K562 (cell line): ENCODE measurements around the gene KLK15. TPM values are rescaled to one million over a fixed set of nuclear protein-coding genes. Genes with fewer than 3 reads are reported as not detected.

Experiments used
- BACH1 ChIP-seq: fragments of 200-800 bp; sonication (Bioruptor generic); IDR thresholded peaks from 2 replicates; pipeline ENCODE4 v1.6.1; 2016; ENCODE audit warnings: missing genetic modification characterization, missing compliant biosample characterization
- BCL6 ChIP-seq: fragments of 250-450 bp; sonication (Bioruptor Pico); IDR thresholded peaks from 2 replicates; pipeline ENCODE4 v1.4.0; 2020
- ESRRB ChIP-seq: fragments of 250-450 bp; sonication (Bioruptor Pico); IDR thresholded peaks from 2 replicates; pipeline ENCODE4 v1.5.0; 2020; ENCODE audit warnings: mild to moderate bottlenecking, moderate library complexity, borderline replicate concordance
- HNRNPLL ChIP-seq: fragments of 200-400 bp; formaldehyde crosslinking; IDR thresholded peaks from 2 replicates; pipeline ENCODE4 v1.6.1; 2017; ENCODE audit warnings: low read length, low read depth, mild to moderate bottlenecking; ENCODE audit not compliant: poor library complexity, severe bottlenecking
- LARP7 ChIP-seq: fragments of 450-650 bp; IDR thresholded peaks from 2 replicates; pipeline ENCODE4 v1.6.1; 2016
- MAFF ChIP-seq: IDR thresholded peaks from 2 replicates; pipeline ENCODE4 v1.6.1; 2012; ENCODE audit warnings: low read length, improper control_type of control experiment
- SREBF2 ChIP-seq: sonication (generic); formaldehyde crosslinking; IDR thresholded peaks from 2 replicates; pipeline ENCODE4 v1.4.0; 2020; ENCODE audit warnings: mild to moderate bottlenecking, missing genetic modification reagents
- SRSF1 ChIP-seq: fragments of 200-400 bp; formaldehyde crosslinking; IDR thresholded peaks from 2 replicates; pipeline ENCODE4 v1.6.1; 2017; ENCODE audit warnings: mild to moderate bottlenecking, low read depth, low read length, moderate library complexity
- ZBED1 ChIP-seq: IDR thresholded peaks from 2 replicates; pipeline ENCODE4 v1.6.1; 2014
- ZKSCAN3 ChIP-seq: fragments of 250-450 bp; sonication (Bioruptor Pico); IDR thresholded peaks from 2 replicates; pipeline ENCODE4 v1.4.0; 2020
- polyA plus RNA-seq, 8 experiments: library from polyadenylated mRNA; depleted of rRNA in 4 of 8; stranded (reverse) in 5 of 8; unstranded in 3 of 8; fragments of >200 nt; fragmentation: Nextera tagmentation in 2 of 8; fragmentation: Illumina TruSeq in 1 of 8; extraction: Ambion mirVana in 2 of 8; extraction: Trizol in 1 of 8; gene quantifications; 2 replicates each; pipeline versions ENCODE4 v1.2.1 to v1.2.3, GENCODE V29; 2011 to 2014; ENCODE audit warnings: inconsistent platforms in 1 of 8, missing spikeins in 1 of 8
- total RNA-seq, 7 experiments: library from RNA; depleted of rRNA in 6 of 7; stranded (reverse); fragments of >200 nt in 6 of 7; fragmentation: Illumina TruSeq in 2 of 7; extraction: Trizol in 2 of 7; gene quantifications; 2 replicates each; pipeline versions ENCODE4 v1.2.1 to v1.2.3, GENCODE V29; 2011 to 2021; ENCODE audit warnings: low replicate concordance in 1 of 7
- TF ChIP-seq, protein P1 (sequence below), 2 experiments: fragments of 250-450 bp in 1 of 2; fragments of 450-650 bp in 1 of 2; sonication (Bioruptor Pico) in 1 of 2; IDR thresholded peaks; 2 replicates each; pipeline versions ENCODE4 v1.6.1 to v1.8.0; 2016 to 2021; ENCODE audit warnings: mild to moderate bottlenecking in 2 of 2, moderate library complexity in 2 of 2, missing compliant biosample characterization in 1 of 2, missing genetic modification characterization in 1 of 2
- TF ChIP-seq, protein P2 (sequence below), 2 experiments: fragments of 450-650 bp in 1 of 2; sonication (generic) in 1 of 2; formaldehyde crosslinking; conservative IDR thresholded peaks; 2 replicates each; pipeline versions ENCODE4 v1.4.0 to v1.8.1; 2020 to 2022; ENCODE audit warnings: mild to moderate bottlenecking in 1 of 2, missing genetic modification reagents in 1 of 2
- TF ChIP-seq, protein P3 (sequence below), 2 experiments: fragments of 450-650 bp; formaldehyde crosslinking in 1 of 2; IDR thresholded peaks; 2 replicates each; pipeline versions ENCODE4 v1.4.0 to v1.6.1; 2014 to 2020; ENCODE audit warnings: mild to moderate bottlenecking in 2 of 2, borderline replicate concordance in 1 of 2, low read depth in 1 of 2
- TF ChIP-seq, protein P4 (sequence below): sonication (generic); formaldehyde crosslinking; IDR thresholded peaks from 2 replicates; pipeline ENCODE4 v1.8.0; 2022; ENCODE audit warnings: mild to moderate bottlenecking, low read depth, missing genetic modification reagents
- TF ChIP-seq, protein P5 (sequence below), 2 experiments: fragments of 450-650 bp; conservative IDR thresholded peaks; 2 replicates each; pipeline ENCODE4 v1.6.1; 2017; ENCODE audit warnings: mild to moderate bottlenecking in 2 of 2, moderate library complexity in 2 of 2

The KLK15 gene
- total and polyA plus RNA-seq, 9 of the 15 experiments (the other 6 are each of a cell fraction or from before 2014, with no cell fraction given) = not detected

DNA sequence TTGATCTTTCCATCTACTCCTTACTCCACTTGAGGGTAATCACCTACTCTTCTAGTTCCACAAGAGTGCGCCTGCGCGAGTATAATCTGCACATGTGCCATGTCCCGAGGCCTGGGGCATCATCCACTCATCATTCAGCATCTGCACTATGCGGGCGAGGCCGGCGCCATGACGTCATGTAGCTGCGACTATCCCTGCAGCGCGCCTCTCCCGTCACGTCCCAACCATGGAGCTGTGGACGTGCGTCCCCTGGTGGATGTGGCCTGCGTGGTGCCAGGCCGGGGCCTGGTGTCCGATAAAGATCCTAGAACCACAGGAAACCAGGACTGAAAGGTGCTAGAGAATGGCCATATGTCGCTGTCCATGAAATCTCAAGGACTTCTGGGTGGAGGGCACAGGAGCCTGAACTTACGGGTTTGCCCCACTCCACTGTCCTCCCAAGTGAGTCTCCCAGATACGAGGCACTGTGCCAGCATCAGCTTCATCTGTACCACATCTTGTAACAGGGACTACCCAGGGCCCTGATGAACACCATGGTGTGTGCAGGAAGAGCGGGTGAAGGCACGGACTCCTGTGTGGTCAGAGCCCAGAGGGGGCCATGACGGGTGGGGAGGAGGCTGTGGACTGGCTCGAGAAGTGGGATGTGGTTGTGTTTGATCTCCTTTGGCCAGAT lies 37.2 kb upstream of the KLK15 start (continued):
- TF ChIP-seq, protein P1, sequence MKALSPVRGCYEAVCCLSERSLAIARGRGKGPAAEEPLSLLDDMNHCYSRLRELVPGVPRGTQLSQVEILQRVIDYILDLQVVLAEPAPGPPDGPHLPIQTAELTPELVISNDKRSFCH (CRISPR knock-in tag; IDR thresholded peaks at IDR 0.05) = no peak
- TF ChIP-seq, protein P1 (tag; IDR thresholded peaks at IDR 0.05) = peak; percentile 81
- no peak for TF ChIP-seq BCL6 (CRISPR knock-in tag)
- TF ChIP-seq ESRRB = no peak
- TF ChIP-seq, protein P2, sequence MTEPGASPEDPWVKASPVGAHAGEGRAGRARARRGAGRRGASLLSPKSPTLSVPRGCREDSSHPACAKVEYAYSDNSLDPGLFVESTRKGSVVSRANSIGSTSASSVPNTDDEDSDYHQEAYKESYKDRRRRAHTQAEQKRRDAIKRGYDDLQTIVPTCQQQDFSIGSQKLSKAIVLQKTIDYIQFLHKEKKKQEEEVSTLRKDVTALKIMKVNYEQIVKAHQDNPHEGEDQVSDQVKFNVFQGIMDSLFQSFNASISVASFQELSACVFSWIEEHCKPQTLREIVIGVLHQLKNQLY (CRISPR knock-in tag; conservative IDR thresholded peaks at IDR 0.05) = no peak
- no peak for TF ChIP-seq HNRNPLL
- TF ChIP-seq SRSF1 = no peak
- TF ChIP-seq BACH1 (tag) = peak; percentile 70
- no peak for TF ChIP-seq SREBF2
- TF ChIP-seq ZKSCAN3 (CRISPR knock-in tag) = no peak
- TF ChIP-seq, protein P3, sequence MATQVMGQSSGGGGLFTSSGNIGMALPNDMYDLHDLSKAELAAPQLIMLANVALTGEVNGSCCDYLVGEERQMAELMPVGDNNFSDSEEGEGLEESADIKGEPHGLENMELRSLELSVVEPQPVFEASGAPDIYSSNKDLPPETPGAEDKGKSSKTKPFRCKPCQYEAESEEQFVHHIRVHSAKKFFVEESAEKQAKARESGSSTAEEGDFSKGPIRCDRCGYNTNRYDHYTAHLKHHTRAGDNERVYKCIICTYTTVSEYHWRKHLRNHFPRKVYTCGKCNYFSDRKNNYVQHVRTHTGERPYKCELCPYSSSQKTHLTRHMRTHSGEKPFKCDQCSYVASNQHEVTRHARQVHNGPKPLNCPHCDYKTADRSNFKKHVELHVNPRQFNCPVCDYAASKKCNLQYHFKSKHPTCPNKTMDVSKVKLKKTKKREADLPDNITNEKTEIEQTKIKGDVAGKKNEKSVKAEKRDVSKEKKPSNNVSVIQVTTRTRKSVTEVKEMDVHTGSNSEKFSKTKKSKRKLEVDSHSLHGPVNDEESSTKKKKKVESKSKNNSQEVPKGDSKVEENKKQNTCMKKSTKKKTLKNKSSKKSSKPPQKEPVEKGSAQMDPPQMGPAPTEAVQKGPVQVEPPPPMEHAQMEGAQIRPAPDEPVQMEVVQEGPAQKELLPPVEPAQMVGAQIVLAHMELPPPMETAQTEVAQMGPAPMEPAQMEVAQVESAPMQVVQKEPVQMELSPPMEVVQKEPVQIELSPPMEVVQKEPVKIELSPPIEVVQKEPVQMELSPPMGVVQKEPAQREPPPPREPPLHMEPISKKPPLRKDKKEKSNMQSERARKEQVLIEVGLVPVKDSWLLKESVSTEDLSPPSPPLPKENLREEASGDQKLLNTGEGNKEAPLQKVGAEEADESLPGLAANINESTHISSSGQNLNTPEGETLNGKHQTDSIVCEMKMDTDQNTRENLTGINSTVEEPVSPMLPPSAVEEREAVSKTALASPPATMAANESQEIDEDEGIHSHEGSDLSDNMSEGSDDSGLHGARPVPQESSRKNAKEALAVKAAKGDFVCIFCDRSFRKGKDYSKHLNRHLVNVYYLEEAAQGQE (IDR thresholded peaks at IDR 0.05; ENCODE audit: borderline replicate concordance) = peak; percentile 94
- TF ChIP-seq, protein P3 (CRISPR knock-in tag; IDR thresholded peaks at IDR 0.05; ENCODE audit: low read depth) = no peak
- TF ChIP-seq MAFF = no peak
- no peak for TF ChIP-seq ZBED1
- no peak for TF ChIP-seq LARP7
- TF ChIP-seq, protein P4, sequence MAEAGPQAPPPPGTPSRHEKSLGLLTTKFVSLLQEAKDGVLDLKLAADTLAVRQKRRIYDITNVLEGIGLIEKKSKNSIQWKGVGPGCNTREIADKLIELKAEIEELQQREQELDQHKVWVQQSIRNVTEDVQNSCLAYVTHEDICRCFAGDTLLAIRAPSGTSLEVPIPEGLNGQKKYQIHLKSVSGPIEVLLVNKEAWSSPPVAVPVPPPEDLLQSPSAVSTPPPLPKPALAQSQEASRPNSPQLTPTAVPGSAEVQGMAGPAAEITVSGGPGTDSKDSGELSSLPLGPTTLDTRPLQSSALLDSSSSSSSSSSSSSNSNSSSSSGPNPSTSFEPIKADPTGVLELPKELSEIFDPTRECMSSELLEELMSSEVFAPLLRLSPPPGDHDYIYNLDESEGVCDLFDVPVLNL = no peak
- TF ChIP-seq, protein P5, sequence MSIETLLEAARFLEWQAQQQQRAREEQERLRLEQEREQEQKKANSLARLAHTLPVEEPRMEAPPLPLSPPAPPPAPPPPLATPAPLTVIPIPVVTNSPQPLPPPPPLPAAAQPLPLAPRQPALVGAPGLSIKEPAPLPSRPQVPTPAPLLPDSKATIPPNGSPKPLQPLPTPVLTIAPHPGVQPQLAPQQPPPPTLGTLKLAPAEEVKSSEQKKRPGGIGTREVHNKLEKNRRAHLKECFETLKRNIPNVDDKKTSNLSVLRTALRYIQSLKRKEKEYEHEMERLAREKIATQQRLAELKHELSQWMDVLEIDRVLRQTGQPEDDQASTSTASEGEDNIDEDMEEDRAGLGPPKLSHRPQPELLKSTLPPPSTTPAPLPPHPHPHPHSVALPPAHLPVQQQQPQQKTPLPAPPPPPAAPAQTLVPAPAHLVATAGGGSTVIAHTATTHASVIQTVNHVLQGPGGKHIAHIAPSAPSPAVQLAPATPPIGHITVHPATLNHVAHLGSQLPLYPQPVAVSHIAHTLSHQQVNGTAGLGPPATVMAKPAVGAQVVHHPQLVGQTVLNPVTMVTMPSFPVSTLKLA (conservative IDR thresholded peaks at IDR 0.05) = peak; percentile 81 to 86
